NCI-H510A (cell line): ENCODE results near the gene KIR3DL3.
"Not testable (repeated sequence)": the region's sequence is repeated elsewhere in the genome, so short reads cannot be mapped to it uniquely, and the experiment has no call there.

Experiments used
- DNase-seq: peaks from one replicate; lab custom pipeline; 2025; lab: John Stamatoyannopoulos, UW

Gene KIR3DL3

GRCh38 chr19:54731191-54731590, 6.9 kb downstream of the KIR3DL3 start:
- DNase-seq = no peak

- DNase-seq = not testable (repeated sequence)
Measured at GRCh38 chr19:54738306-54738705, 14.1 kb downstream of the KIR3DL3 start, which contains the start of gene KIR2DL3. KIR2DL3 (plus strand) TSS chr19:54738513; CDS start chr19:54738546, 33 bp downstream.

DNA sequence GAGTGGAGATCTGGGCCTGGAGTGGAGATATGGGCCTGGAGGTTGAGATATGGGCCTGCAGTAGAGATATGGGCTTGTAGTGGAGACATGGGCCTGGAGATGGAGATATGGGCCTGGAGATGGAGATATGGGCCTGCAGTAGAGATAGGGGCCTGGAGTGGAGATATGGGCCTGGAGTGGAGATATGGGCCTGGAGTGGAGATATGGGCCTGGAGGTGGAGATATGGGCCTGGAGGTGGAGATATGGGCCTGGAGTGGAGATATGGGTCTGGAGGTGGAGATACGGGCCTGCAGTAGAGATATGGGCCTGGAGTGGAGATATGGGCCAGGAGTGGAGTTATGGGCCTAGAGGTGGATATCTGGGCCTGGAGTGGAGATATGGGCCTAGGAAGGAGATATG, 14.5 kb downstream of the KIR3DL3 start:
- DNase-seq = no peak

- DNase-seq = no peak
Measured at GRCh38 chr19:54739587-54740497, 15.6 kb downstream of the KIR3DL3 start.

- not testable (repeated sequence) for DNase-seq
Measured at GRCh38 chr19:54741950-54742349, 17.7 kb downstream of the KIR3DL3 start.

GRCh38 chr19:54744080-54744479, 19.8 kb downstream of the KIR3DL3 start:
- DNase-seq = not testable (repeated sequence)

DNA sequence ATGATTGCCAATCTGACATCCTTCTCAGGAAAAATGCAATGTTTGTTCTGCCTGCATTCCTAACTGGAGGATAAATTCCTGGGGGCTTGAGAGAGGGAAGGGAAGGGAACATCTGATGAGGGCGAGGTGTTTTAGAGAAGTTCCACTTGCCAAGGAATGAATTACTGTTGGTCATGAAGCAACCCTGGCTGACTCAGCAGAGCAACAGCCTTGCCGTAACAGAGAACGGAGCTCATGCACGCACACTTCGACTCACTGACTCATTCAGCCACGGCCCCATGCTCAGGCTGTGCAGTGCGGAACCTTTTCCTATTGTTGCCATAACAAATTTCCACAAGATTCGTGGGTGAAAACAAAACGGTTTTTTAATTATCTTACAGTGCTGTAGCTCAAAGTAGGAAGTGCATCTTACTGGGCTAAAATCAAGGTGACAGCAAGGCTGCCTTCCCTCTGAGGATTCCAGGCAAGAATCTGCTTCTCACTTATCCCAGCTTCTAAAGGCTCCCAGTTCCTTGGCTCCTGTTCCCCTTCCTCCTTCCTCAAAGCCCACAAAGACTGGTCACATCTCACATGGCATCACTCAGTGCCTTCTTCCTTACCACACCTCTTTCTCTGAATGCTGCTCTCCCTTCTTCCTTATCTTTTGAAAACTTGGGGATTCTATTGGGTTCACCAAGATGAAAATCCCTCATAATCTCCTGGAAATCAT, 23.5 kb downstream of the KIR3DL3 start:
- not testable (repeated sequence) for DNase-seq

- DNase-seq = not testable (repeated sequence)
Measured at GRCh38 chr19:54750276-54750675, 26.0 kb downstream of the KIR3DL3 start.

- DNase-seq = not testable (repeated sequence)
Measured at GRCh38 chr19:54756204-54757110, 32.2 kb downstream of the KIR3DL3 start.

DNA sequence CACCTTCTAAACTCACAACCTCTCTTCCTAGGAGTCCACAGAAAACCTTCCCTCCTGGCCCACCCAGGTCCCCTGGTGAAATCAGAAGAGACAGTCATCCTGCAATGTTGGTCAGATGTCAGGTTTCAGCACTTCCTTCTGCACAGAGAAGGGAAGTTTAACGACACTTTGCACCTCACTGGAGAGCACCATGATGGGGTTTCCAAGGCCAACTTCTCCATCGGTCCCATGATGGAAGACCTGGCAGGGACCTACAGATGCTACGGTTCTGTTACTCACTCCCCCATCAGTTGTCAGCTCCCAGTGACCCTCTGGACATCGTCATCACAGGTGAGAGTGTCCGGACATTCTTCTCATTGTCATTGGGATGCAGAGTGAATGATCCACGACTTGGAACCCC, 34.3 kb downstream of the KIR3DL3 start:
- not testable (repeated sequence) for DNase-seq

- DNase-seq = not testable (repeated sequence)
Measured at GRCh38 chr19:54764219-54764618, 40.0 kb downstream of the KIR3DL3 start.

DNA sequence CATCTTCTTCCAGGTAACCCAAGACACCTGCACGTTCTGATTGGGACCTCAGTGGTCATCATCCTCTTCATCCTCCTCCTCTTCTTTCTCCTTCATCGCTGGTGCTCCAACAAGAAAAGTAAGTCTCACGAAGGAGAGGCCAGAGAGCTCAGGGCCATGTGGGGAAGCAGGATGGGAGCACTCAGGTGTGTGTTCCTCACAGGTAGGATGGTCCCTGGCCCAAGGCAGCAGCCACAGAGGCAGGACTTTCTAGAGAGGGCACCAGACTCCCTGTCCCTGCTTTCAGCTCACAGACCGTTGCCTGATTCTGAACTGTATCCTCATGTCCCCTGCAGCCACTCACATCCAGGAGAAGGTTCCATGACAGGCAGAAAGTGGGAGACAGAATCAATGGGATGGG, 42.2 kb downstream of the KIR3DL3 start:
- not testable (repeated sequence) for DNase-seq

DNA sequence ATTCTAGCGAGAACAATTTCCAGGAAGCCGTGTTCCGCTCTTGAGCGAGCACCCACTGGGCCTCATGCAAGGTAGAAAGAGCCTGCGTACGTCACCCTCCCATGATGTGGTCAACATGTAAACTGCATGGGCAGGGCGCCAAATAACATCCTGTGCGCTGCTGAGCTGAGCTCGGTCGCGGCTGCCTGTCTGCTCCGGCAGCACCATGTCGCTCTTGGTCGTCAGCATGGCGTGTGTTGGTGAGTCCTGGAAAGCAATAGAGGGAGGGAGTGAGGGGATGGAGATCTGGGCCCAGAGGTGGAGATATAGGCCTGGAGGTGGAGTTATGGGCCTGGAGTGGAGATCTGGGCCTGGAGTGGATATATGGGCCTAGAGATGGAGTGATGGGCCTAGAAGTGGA, 45.4 kb downstream of the KIR3DL3 start, which contains the start of gene KIR2DL1:
Gene KIR2DL1 (plus strand): TSS at position 148 of the 400 bp plus-strand sequence. CDS start 58 bp downstream, at position 206.
- DNase-seq = not testable (repeated sequence)

- not testable (repeated sequence) for DNase-seq
Measured at GRCh38 chr19:54770511-54770910, 46.3 kb downstream of the KIR3DL3 start.

- not testable (repeated sequence) for DNase-seq
Measured at GRCh38 chr19:54771018-54771960, 47.0 kb downstream of the KIR3DL3 start.

GRCh38 chr19:54772666-54773065, 48.4 kb downstream of the KIR3DL3 start:
- DNase-seq = not testable (repeated sequence)

- not testable (repeated sequence) for DNase-seq
Measured at GRCh38 chr19:54775095-54775815, 51.0 kb downstream of the KIR3DL3 start.

DNA sequence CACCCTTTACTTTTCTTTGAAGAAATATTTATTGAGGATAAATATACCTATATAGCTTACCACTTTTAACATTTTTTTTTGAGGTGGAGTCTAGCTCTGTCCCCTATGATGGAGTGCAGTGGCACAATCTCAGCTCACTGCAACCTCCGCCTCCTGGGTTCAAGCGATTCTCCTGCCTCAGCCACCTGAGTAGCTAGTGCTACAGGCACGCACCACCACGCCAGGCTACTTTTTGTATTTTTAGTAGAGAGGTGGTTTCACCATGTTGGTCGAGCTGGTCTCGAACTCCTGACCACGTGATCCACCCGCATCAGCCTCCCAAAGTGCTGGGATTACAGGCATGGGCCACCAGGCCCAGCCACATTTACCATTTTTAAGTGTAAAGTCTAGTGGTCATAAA, 51.6 kb downstream of the KIR3DL3 start:
- DNase-seq = not testable (repeated sequence)

GRCh38 chr19:54777851-54778250, 53.6 kb downstream of the KIR3DL3 start:
- not testable (repeated sequence) for DNase-seq

DNA sequence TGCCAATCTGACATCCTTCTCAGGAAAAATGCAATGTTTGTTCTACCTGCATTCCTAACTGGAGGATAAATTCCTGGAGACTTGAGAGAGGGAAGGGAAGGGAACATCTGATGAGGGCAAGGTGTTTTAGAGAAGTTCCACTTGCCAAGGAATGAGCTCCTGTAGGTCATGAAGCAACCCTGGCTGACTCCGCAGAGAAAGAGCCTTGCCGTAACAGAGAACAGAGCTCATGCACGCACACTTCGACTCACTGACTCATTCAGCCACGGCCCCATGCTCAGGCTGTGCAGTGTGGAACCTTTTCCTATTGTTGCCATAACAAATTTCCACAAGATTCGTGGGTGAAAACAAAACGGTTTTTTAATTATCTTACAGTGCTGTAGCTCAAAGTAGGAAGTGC, 54.7 kb downstream of the KIR3DL3 start:
- DNase-seq = not testable (repeated sequence)
